ENCODE results near the gene B4GALT4. TPM values are rescaled to one million over a fixed set of nuclear protein-coding genes. Genes with fewer than 3 reads are reported as not detected.
"Not testable (repeated sequence)": the region's sequence is repeated elsewhere in the genome, so short reads cannot be mapped to it uniquely, and the experiment has no call there.

B4GALT4 gene
- total RNA-seq, 3 donors from 2014 or later, result 35.0 to 73.9 (median 58.9) TPM

DNA sequence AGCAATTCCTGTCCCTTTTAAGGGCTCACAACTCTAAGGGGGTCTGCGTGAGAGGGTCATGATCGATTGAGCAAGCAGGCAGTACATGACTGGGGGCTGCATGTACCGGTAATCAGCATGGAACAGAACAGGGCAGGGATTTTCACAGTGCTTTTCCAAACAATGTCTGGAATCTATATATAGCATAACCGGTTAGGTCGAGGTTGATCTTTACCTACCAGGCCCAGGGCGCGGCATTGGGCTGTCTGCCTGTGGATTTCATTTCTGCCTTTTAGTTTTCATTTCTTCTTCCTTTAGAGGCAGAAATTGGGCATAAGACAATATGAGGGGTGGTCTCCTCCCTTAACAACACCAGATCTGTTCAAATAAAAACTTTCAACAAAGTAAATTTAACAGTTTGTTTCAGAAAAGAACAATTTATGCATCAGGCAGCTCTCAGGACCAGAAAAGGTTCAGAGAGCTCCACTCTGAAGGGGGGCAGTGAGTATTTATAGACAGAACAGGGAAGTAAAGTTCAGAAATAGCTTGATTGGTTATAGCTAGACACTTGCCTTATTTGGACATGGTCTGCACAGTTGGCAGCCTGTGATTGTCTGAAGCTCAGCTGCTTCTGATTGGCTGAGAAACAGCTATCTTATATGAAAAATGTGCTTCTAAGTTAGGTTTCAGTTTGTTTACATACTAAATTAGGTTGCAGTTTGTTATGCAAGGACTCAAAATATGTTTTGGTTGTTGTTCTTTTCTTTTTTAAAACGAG lies 17.2 kb upstream of the B4GALT4 start:
- no peaks in the 10 kb centered on the region for H3K4me1 ChIP-seq (ENCODE audit: low read depth)
- peak; percentile 62 to 78 (median 66) for DNase-seq
- no peak overlapping the region for H3K4me3 ChIP-seq
- ATAC-seq, result peak; percentile 94
- no peaks in the 10 kb centered on the region for H3K36me3 ChIP-seq (ENCODE audit: low read depth)
- no peaks in the 10 kb centered on the region for H3K9me3 ChIP-seq
- intact Hi-C loops (cut with DNase I, micrococcal nuclease), result no loop called here
- TF ChIP-seq, protein P1, sequence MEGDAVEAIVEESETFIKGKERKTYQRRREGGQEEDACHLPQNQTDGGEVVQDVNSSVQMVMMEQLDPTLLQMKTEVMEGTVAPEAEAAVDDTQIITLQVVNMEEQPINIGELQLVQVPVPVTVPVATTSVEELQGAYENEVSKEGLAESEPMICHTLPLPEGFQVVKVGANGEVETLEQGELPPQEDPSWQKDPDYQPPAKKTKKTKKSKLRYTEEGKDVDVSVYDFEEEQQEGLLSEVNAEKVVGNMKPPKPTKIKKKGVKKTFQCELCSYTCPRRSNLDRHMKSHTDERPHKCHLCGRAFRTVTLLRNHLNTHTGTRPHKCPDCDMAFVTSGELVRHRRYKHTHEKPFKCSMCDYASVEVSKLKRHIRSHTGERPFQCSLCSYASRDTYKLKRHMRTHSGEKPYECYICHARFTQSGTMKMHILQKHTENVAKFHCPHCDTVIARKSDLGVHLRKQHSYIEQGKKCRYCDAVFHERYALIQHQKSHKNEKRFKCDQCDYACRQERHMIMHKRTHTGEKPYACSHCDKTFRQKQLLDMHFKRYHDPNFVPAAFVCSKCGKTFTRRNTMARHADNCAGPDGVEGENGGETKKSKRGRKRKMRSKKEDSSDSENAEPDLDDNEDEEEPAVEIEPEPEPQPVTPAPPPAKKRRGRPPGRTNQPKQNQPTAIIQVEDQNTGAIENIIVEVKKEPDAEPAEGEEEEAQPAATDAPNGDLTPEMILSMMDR (IDR thresholded peaks at IDR 0.05), result no peak

DNA sequence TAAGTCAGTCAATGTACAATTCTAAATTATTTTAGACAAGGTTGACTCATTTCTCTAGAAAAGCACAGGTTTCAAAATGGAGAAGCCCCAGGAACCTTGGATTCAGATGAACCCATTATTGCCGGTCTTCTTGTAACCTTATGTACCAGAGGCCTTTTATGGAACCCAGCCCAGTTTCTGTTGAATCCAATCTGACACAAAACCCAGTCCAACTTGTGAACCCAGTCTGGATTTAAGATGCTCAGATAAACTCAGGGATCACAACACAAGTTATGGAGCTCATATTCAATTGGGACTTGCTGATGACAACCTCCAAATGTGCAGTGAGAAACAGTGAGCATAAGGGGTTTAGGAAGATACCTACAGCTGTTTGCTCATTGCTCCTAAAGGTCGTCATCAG lies 16.4 kb upstream of the B4GALT4 start:
- DNase-seq, result no peak
- H3K36me3 ChIP-seq (ENCODE audit: low read depth), result no peaks in the 10 kb centered on the region
- no peaks in the 10 kb centered on the region for H3K9me3 ChIP-seq
- peak; percentile 19 for ATAC-seq
- H3K4me3 ChIP-seq, result no peak overlapping the region
- intact Hi-C loops (cut with DNase I, micrococcal nuclease), result no loop called here
- no peaks in the 10 kb centered on the region for H3K4me1 ChIP-seq (ENCODE audit: low read depth)
- TF ChIP-seq, protein P1 (IDR thresholded peaks at IDR 0.05), result no peak

DNA sequence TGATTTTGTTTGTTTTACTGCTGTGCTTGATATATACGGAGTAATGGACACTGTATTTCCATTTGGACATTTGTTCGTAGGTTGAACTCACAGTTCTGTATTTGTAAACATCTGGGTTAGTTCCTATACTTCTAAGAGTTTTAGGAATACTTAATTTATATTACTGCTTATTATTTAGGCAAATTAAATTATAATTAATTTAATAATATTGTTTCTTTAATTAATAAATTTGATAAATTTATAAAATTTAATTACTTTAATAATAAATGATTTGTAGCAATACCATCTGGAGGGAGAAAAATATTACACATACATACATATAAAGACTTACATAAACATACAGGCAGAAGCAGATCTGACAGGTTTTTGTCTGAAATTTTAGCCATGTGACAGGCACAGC lies 14.5 kb upstream of the B4GALT4 start:
- Histone ChIP-seq H3K9me3 (no peaks in the 10 kb centered on the region), H3K4me1 (ENCODE audit: low read depth) (no peaks in the 10 kb centered on the region), H3K36me3 (ENCODE audit: low read depth) (no peaks in the 10 kb centered on the region), H3K4me3 (no peak overlapping the region)
- no peak for ATAC-seq
- intact Hi-C loops (cut with DNase I, micrococcal nuclease), result no loop called here
- DNase-seq, result no peak
- TF ChIP-seq, protein P1 (IDR thresholded peaks at IDR 0.05), result no peak

DNA sequence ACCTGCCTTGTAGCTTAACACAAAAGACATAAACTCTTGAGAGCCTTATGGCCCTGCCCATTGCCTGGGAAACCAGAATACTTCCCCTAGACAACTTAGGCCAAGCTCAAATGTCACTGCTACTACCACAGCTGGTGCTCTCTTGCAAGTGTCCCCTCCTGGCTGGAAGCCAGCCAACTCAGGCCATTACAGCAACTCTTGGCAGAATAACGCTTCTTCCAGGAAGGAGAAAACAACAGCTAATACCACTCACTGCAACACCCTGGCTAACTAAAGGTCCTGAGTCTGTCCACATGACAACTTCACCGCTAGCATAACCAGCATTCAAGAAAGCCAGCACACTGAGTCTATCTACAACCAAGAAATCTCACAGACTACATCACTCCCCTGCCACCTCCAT lies 5.1 kb upstream of the B4GALT4 start:
- DNase-seq, result peak in 1 of 3 donors; percentile 23

DNA sequence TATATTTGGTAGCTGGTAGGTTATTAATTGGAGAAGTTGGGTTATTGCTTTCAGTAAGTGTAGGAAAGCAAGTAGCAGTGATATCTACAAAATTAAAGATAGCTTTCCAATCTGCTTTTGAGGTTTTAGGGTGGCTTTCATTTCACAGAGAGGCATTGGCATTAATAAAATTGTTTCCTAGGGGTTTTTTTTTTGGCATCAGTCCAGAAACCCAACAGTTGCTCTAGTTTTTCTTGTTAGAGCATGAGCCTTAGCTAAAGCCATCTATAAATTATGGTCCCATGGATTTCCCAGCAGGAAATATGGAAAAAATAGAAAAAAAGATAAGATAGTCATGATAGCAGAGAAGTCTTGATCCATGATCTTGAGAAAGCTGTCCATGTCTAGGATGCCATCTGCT lies 3.0 kb upstream of the B4GALT4 start:
- peaks cover 11% of the 10 kb centered on the region for H3K9me3 ChIP-seq
- no peaks in the 10 kb centered on the region for H3K36me3 ChIP-seq (ENCODE audit: low read depth)
- ATAC-seq (no peak), DNase-seq (no peak)
- TF ChIP-seq, protein P1 (IDR thresholded peaks at IDR 0.05), result no peak
- intact Hi-C loops (cut with DNase I, micrococcal nuclease), result no loop called here
- peaks cover 15% of the 10 kb centered on the region for H3K4me1 ChIP-seq (ENCODE audit: low read depth)
- no peak overlapping the region for H3K4me3 ChIP-seq

More for the DNA sequence above, 5.1 kb upstream of the B4GALT4 start:
- TF ChIP-seq, protein P1 (IDR thresholded peaks at IDR 0.05), result no peak
- H3K4me3 ChIP-seq, result no peak overlapping the region
- peaks cover 12% of the 10 kb centered on the region for H3K9me3 ChIP-seq
- intact Hi-C loops (cut with DNase I, micrococcal nuclease), result no loop called here
- H3K4me1 ChIP-seq (ENCODE audit: low read depth), result peaks cover 5% of the 10 kb centered on the region
- H3K36me3 ChIP-seq (ENCODE audit: low read depth), result no peaks in the 10 kb centered on the region
- ATAC-seq, result peak; percentile 11

DNA sequence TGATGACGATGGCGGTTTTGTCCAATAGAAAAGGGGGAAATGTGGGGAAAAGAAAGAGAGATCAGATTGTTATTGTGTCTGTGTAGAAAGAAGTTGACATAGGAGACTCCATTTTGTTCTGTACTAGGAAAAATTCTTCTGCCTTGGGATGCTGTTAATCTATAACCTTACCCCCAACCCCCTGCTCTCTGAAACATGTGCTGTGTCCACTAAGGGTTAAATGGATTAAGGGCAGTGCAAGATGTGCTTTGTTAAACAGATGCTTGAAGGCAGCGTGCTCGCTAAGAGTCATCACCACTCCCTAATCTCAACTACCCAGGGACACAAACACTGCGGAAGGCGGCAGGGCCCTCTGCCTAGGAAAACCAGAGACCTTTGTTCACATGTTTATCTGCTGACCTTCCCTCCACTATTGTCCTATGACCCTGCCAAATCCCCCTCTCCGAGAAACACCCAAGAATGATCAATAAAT lies 2.4 kb upstream of the B4GALT4 start:
- not testable (repeated sequence) for H3K9me3 ChIP-seq, DNase-seq

DNA sequence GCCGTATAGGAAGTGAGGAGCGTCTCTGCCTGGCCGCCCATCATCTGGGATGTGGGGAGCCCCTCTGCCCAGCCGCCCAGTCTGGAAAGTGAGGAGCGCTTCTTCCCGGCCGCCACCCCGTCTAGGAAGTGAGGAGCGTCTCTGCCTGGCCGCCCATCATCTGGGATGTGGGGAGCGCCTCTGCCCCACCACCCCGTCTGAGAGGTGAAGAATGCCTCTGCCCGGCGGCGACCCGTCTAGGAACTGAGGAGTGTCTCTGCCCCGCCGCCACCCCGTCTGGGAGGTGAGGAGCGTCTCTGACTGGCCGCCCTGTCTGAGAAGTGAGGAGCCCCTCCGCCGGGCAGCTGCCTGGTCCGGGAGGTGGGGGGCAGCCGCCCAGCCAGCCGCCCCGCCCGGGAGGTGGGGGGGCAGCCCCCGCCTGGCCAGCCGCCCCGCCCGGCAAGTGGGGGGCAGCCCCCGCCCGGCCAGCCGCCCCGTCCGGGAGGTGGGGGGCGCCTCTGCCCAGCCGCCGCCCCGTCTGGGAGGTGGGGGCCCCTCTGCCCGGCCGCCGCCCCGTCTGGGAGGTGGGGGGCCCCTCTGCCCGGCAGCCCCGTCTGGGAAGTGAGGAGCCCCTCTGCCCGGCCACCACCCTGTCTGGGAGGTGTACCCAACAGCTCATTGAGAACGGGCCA lies 1.8 kb upstream of the B4GALT4 start:
- intact Hi-C loops (cut with DNase I, micrococcal nuclease), result not testable (repeated sequence)

More for the DNA sequence above, 2.4 kb upstream of the B4GALT4 start:
- H3K36me3 ChIP-seq (ENCODE audit: low read depth); intact Hi-C loops (cut with DNase I, micrococcal nuclease); ATAC-seq; H3K4me3 ChIP-seq: not testable (repeated sequence)
- peaks cover 19% of the 10 kb centered on the region for H3K4me1 ChIP-seq (ENCODE audit: low read depth)

More for the DNA sequence above, 1.8 kb upstream of the B4GALT4 start:
- not testable (repeated sequence) for ATAC-seq; H3K36me3 ChIP-seq (ENCODE audit: low read depth); H3K4me3 ChIP-seq; H3K9me3 ChIP-seq; DNase-seq
- H3K4me1 ChIP-seq (ENCODE audit: low read depth), result peaks cover 19% of the 10 kb centered on the region

All from mucosa of descending colon (tissue), 3 donors.